Epithelial cell of prostate (primary cell): Measurements from ENCODE around the gene ZBTB39.

ENCODE experiments used
- DNase-seq: peaks from one replicate; pipeline ENCODE4 v3.0.0-alpha.2; 2011; ENCODE audit warnings: low read depth, low spot score
- H3K27ac ChIP-seq: fragments of 450-650 bp; 2 replicates; pipeline ENCODE4 v1.5.1; 2017; ENCODE audit warnings: mild to moderate bottlenecking

Gene ZBTB39

DNA sequence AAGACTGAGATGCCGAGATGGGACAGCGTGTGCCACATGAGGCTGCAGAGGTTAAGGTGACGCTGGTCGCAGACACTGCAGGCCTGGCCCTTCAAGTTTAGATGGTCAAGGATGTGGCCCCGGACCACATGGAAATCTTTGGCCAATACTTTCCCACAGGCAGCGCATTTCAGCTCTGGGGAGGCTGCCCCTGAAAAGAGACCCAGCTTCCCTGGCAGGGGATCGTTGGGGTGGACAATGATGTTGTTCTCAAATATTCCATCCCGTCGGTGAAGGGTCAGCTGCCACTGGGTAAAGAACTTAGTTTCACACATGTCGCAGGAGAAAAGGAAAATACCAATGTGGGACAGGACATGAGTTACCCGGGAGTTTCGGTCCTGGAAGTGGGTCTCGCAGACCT, 3.0 kb downstream of the ZBTB39 start:
- H3K27ac ChIP-seq = no peak overlapping the region
- DNase-seq = no peak

DNA sequence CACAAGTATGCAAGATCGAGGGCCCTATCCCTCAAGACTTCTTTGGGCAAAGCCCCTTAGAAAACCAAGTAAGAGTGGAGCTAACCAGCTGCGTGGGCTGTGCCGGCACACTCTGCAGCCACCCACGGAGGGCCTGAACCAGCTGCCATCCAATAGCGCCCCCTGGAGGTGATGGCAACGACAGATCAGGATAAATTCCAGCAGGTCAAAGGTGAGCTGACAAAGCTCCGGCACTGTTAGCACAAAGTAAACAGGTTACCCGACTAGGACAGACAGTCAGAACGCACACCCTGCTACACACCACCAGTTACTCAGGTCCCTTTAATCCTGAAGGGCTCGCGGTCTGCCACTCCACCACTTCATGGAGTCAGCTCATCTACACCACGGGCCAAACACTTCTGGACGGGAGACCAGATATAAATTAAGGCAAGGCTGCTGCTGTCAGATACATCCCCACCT, 4.9 kb downstream of the ZBTB39 start:
- peak; percentile 12 for DNase-seq
- H3K27ac ChIP-seq = no peak overlapping the region

DNA sequence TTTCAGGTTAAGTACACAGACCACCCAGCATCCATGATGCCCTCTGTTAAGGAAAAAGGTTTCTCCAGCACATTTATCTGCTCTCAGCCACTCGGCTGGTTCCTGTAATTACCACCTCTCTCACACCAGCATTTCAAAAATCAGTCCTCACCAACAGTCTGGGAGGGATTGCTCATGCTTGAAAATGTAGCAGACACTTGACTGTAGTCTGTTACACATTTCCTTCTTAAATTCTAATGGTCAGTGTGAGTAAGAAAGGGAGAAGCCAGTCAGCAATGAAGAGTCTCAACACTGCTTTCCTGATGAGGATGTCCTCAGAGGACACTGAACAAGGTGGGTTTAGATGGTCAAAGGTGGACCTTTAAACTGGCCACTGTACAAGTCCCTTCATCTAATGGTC, 6.0 kb downstream of the ZBTB39 start:
- DNase-seq = no peak
- no peak overlapping the region for H3K27ac ChIP-seq

DNA sequence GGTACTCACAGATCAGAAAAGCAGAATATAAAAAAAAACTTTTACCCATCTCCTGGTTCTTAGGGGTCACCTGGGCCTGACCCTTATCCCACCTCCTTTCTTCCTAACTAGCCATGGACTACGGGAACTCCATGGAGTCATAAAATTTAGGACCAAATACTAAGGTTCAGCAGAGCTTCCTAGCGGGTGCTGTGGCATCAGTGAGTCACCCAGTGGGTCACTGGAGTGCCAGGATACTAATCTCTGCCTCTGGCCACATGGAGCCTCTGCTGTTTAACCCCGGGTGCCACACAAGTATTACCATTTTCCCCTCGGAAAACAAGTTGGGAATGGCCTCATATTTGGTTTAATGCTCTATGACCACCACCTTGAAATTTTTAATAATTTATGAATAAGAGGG, 6.9 kb downstream of the ZBTB39 start:
- no peak overlapping the region for H3K27ac ChIP-seq
- DNase-seq = no peak

DNA sequence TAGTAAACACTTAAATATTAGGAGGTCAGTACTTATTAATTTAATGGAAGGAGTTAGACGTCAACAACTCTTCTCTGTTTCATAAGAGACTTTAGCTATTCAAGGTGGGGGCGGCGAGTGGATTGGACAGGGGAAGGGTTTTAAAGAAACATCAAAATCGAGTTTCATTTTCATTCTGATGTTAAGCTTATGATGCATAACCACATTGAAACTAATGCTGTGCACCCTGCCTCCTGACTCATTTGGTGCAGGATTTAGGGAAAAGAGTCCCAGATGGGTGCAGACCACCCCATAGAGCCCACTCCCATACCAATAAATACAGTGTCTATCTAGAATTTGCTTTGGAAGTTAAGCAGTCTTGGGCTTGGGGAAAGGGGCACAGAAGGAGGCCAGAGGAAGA, 7.4 kb downstream of the ZBTB39 start:
- H3K27ac ChIP-seq = no peak overlapping the region
- DNase-seq = no peak

DNA sequence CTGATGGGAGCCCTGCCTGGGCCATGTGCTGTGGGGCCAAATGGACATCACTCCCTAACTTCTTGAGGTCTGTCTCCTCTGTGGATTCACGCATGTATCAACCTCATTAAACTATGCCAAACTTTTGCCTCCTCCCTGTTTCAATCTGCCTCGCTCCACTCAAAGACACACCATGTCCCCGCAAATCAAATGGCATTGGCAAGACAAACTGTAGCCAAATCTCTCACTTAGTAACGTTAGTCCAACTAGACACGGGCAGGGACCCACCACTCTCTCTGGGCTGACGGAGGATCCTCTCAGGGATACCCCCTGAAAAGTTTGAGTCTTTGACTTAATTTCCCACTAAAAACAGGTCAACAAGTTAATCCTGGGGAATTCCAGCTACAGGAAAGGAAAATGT, 8.0 kb downstream of the ZBTB39 start:
- H3K27ac ChIP-seq = no peak overlapping the region
- no peak for DNase-seq

DNA sequence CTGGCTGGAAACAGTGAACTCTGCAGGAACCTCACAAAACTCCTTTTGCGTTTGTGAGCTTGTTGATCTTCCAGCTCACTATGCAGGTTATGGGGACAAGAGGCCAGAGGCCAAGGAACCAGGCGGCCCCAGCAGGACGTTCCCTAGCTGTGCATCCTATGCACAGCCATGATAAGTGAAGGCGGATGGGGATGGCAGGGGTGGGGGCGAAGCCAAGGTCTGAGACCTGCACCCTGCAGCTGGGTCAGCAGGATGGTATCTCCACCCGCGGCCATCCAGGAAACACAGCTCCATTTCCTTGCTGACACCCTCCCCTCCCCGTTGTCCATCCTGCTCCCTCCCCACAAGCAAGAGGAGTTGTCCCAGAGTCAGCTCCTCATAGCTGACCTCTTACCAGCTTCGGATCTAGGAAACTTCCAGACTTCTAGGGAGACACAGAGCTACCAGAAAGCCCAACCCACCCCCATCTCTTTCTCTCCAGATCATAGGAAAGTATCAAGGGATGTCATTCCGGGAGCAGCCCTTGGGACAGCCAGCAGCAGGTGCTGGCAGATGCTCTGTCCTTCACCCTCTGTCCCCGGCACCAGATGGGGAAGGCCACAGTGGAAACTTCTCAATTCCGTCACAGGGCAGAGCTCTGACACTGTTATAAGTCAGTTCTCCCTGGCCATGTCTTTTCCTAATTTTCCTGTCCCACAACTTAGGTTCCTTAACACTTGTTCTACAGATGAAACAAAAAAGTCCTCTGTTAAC, 9.4 kb downstream of the ZBTB39 start:
- DNase-seq = no peak
- no peak overlapping the region for H3K27ac ChIP-seq

DNA sequence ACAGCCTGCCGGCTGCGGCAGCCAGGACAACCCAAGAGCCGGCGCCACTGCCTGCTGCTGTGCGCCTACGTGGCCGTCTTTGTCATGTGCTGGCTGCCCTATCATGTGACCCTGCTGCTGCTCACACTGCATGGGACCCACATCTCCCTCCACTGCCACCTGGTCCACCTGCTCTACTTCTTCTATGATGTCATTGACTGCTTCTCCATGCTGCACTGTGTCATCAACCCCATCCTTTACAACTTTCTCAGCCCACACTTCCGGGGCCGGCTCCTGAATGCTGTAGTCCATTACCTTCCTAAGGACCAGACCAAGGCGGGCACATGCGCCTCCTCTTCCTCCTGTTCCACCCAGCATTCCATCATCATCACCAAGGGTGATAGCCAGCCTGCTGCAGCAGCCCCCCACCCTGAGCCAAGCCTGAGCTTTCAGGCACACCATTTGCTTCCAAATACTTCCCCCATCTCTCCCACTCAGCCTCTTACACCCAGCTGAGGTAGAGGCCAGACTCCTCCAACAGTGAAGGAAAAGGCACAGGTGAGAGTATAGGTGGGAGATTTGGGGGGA, 10.3 kb downstream of the ZBTB39 start:
- no peak overlapping the region for H3K27ac ChIP-seq
- no peak for DNase-seq

DNA sequence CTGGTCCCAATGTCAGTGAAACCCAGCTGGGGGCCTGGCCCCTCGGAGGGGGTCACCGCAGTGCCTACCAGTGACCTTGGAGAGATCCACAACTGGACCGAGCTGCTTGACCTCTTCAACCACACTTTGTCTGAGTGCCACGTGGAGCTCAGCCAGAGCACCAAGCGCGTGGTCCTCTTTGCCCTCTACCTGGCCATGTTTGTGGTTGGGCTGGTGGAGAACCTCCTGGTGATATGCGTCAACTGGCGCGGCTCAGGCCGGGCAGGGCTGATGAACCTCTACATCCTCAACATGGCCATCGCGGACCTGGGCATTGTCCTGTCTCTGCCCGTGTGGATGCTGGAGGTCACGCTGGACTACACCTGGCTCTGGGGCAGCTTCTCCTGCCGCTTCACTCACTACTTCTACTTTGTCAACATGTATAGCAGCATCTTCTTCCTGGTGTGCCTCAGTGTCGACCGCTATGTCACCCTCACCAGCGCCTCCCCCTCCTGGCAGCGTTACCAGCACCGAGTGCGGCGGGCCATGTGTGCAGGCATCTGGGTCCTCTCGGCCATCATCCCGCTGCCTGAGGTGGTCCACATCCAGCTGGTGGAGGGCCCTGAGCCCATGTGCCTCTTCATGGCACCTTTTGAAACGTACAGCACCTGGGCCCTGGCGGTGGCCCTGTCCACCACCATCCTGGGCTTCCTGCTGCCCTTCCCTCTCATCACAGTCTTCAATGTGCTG, 11.0 kb downstream of the ZBTB39 start:
- no peak overlapping the region for H3K27ac ChIP-seq
- no peak for DNase-seq

DNA sequence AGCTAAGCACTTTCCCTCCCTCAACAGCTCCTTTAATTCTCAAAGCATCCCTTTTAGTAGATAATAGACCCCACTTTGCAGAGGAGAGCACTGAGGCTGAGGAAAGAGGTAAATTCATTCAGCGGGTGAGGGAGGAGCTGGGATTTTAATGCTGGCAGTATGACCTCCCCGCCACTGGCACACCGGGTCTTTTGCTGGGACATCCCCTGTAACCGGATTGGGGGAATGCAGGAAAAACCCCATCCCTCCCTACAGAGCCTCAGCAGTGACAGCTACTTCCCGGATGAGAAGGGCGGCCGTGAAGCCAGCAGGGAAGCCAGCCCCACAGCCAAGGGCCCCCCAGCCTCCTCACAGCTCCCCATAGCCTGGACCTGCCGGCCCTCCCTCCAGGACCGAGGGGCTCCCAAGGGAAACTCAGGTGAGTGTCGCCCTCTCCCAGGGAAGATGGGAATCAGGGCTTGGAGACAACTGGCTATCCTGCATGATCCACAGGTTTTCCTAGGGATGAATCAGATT, 12.1 kb downstream of the ZBTB39 start:
- DNase-seq = no peak
- H3K27ac ChIP-seq = no peak overlapping the region

DNA sequence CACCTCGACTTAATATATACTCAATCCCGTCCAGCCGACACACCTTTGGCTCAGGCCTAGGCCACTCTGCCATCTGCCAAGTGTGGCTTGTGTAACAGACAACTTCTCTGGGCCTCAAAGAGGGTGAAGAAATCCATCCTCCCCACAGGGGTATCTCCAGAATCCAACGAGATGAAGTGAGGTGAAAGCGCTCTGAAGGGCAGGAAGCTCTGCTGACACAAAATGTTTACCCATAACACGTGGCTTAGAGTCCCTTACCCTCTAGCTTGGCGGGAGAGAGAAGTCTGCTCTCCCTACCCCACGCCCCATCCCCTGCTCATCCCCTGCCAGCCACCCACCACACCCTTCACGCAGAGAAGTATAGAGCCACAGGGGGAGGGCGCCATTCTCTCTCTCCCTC, 13.0 kb downstream of the ZBTB39 start:
- no peak overlapping the region for H3K27ac ChIP-seq
- no peak for DNase-seq

DNA sequence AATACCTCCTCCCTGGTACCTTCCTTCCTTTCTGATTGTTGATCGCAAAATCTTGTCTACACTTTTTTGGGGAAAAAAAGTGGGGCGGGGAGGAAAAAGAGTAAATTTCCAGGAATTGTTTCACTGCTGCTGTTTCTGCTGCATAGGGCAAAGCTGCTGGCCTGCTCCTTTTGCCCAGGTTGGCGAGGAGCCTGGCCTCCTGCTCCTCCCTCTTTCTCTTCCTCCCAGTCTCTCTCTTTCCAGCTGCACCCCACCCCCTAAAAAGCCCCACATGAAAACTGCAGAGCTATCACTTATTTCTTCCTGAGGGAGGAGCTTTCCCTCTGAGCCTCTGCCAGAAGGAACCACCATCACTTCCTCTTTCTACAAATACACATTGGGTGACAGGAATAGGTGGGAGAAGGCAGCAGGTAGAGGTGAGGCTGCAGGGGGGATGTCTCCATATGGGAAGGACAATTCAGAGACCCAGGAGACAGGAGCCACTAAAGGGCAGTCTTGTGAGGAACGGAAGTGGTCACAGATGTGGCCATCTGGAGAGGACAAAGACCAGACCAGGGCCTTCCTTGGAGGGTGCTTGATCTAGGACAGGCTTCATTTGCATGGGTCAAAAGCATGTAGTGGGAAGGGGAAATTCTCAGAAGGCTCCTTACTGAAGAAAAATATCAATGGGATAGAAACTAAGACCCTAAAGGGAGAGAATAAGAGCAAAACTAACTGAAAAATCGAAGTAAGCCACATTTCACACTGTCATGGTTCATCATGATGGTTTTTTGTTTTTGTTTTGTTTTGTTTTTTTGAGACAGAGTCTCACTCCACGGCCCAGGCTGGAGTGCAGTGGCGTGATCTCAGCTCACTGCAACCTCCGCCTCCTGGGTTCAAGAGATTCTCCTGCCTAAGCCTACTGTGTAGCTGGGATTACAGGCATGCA, 14.8 kb downstream of the ZBTB39 start:
- H3K27ac ChIP-seq = no peak overlapping the region
- no peak for DNase-seq

DNA sequence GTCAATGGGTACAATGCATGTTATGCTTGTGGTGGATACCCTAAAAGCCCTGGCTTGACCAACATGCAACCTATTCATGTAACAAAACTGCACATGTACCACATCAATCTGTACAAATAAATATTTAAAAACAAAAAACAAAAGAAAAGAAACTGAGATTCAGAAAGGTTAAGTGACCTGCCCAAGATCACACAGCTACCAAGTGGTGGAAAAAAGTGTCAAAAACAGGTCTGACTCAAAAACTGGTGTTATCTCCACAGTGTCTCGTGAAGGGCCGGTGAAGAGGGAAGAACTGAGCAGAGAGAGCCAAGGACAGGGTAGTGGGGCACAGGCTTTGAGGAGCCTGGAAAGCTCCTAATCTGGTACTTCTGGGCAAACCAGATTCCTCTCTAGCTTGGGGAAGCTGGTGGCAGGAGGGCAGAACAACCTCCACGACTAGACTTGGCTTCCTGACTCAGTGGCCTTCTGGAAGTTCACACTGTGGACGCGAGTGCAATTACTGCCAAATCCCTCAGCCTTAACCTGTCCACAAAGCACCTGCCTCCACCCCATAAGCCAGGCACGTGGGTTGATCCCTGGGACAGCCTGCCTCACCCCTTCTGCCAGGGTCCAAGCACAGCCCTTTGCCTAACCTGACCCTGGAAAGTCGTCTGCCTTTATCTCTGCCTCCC, 15.6 kb downstream of the ZBTB39 start:
- no peak overlapping the region for H3K27ac ChIP-seq
- DNase-seq = no peak

DNA sequence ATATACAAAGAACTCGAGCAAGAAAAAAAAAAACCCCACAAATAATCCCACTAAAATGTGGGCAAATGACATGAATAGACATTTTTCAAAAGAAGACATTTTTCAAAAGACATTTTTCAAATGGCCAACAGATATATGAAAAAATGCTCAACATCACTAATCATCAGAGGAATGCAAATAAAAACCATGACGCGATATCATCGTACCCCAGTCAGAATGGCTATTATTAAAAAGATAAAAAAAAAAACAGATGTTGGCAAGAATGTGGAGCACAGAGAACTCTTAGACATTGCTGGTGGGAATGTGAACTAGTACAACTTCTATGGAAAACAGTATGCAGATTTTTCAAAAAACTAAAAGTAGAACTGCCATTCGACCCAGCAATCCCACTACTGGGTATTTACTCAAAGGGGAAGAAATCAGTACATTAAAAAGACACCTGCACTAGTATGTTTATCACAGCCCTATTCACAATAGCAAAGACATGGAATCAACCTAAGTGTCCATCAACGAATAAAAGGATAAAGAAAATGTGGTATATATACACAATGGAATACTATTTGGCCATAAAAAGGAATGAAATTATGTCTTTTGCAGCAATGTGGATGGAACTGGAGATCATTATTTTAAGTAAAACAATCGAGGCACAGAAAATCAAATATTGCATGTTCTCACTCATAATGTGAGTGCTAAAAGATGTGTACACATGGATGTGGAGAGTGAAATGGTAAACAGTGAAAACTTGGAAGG, 16.3 kb downstream of the ZBTB39 start:
- H3K27ac ChIP-seq = no peak overlapping the region
- no peak for DNase-seq

DNA sequence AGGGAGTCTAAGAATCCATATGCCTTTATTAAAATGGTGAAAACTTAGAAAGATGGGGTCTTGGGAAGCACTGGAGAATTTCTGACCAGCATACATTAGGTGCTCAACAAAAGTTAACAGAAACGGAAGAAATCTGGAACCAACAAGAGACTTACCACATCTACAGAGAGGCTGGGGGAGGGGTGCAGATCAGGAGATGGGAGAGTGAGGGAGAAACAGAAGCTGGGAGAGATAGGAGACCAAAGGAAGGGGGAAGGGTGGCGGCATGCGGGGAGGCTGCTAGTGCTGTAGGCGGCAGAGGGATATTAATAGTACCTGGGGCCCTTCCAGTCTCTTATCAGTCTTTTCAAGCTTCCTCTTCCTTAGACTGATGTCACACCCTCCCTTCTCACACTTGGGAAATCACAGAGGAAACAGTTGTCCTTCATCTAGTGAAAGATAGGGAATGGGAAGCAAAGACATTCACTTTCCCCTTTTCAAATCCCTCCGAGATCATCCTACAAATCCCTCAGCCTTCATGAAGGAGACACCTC, 18.1 kb downstream of the ZBTB39 start:
- H3K27ac ChIP-seq = no peak overlapping the region
- DNase-seq = no peak

DNA sequence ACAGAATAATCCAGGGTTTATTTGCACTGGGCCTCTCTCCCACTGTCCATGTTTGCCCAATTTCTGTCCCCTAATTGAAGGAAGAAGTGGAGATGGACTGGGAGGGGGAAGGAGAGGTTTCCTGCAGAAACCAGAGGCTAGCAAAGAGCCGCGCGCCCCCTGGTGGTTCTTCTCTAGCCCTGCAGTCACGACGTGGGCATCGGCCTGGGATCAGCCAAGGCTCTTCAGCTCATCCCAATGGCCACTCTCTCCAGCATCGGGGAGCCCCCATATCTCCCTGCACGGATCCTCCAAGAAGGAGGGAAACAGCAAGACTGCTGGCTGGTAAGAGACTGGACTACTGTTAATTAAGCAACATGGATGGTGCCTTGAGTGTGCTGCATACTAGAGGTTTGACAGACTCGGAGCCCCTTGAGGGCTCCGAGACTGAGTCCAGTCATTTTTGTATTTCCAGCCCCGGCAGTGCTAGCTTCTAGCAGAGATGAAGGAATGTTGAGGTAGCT, 18.7 kb downstream of the ZBTB39 start:
- DNase-seq = no peak
- no peak overlapping the region for H3K27ac ChIP-seq

DNA sequence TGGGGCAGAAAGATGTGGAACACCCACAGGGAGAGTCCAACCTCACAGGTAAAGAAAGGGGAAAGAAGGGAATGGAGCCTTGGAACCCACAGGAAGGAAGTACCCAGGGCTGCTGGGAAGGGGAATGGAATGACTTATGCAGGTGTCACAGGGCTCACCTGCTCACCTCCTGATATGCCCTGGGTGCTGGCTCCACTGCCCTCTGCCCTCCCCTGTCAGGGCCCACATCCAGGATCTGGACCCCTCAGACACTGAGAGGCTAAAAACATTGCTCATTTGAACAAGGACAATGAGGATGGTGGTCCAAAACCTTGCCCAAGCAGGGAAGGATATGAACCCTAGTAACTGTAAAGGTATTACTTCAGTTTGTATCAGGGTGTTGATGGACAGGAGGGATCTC, 19.3 kb downstream of the ZBTB39 start:
- peak overlapping the region; percentile 52 for H3K27ac ChIP-seq
- DNase-seq = no peak

DNA sequence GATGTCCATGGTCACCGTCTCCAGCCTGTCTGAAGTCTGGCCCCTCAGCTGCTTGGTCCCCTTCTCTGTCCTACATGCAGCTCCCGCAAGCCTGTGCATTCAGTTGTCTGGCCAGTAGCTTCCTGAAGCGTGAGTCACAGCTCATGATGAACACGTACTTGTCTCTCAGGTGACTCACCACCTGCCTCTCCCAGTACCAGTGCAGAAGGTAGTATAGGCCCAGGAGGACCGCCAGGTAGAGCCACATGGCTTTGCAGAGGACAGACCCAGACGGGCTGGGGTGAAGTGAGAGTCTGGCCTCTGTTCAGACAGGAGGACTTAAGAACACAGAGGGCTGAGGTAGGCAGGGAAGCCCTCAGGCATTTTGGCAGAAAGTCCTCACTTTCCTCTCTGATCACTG, 20.6 kb downstream of the ZBTB39 start:
- DNase-seq = peak; percentile 95
- peak overlapping the region; percentile 52 for H3K27ac ChIP-seq

DNA sequence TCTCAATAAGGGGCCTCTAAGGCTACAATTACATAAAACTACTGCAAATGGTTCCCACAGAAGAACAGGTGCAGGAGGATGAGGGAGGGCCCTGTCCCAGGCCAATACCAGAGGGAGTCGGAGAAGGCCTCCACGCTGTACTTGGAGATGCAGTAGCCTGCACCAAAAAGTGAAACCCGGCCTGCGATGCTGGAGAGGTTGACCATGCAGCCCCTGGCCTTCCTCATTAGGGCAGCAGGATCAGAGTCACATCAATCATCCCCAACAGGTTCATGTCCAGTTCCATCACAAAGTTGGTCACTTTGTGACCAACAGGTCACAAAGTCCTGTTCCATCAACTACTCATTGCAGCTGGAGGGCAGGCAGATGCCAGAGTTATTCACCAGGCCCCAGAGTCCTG, 23.0 kb downstream of the ZBTB39 start:
- DNase-seq = no peak
- H3K27ac ChIP-seq = no peak overlapping the region
